ENCODE measurements around the gene DNAI4. TPM values are rescaled to one million over a fixed set of nuclear protein-coding genes. Genes with fewer than 3 reads are reported as not detected.
A peak's percentile ranks its signal among the peaks of the same experiment; 100 is the strongest.

The DNAI4 gene
- total and polyA plus RNA-seq, 9 of the 15 experiments (the other 6 are each of a cell fraction or from before 2014, with no cell fraction given), result 0.57 to 4.8 (median 2.6) TPM; not detected in 1

DNA sequence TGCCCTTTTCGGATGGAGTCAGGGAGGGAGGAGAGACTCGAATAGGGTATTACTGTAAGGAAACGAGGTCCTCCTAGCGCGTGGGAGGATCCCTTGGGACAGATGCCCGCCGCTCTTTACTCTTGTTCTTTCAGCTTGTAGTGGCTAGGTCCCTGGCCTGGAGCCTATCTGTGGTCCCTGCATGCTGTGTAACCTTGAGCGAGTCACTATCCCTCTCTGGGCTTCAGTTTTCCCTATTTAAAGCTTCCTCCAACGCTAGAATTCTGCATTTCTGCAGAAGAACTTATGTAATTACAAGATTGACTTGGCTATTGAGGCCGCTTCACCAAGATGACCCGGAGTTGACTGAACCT is 878 bp upstream of the DNAI4 start (continued):
- TF ChIP-seq RCOR1 (IDR thresholded peaks at IDR 0.05; ENCODE audit: borderline replicate concordance in 1 of 2, low read depth in 2 of 2, low read length in 2 of 2) (peak in 1 of 2 experiments; percentile 52; a peak in 1 of 4 replicates), ZNF143 (CRISPR knock-in tag; IDR thresholded peaks at IDR 0.05) (0 out of 2 replicates have a peak, but pooled peaks have one; percentile 34), TEAD4 (IDR thresholded peaks at IDR 0.05; ENCODE audit: low read length) (0 out of 2 replicates have a peak, but pooled peaks have one; percentile 3), TEAD4 (CRISPR knock-in tag; IDR thresholded peaks at IDR 0.05; ENCODE audit: borderline replicate concordance) (no peak), SRSF3 (IDR thresholded peaks at IDR 0.05; ENCODE audit: insufficient read depth, low read length) (no peak), CCAR2 (IDR thresholded peaks at IDR 0.05; ENCODE audit: low read depth, low read length) (no peak), HDAC2 (IDR thresholded peaks at IDR 0.05) (peak; percentile 62), ZFP36 (IDR thresholded peaks at IDR 0.05; ENCODE audit: low read depth, low read length, partially characterized antibody) (peak; percentile 96), CEBPG (CRISPR knock-in tag; IDR thresholded peaks at IDR 0.05) (0 out of 2 replicates have a peak, but pooled peaks have one; percentile 7), CEBPG (tag; conservative IDR thresholded peaks at IDR 0.05 in 1 of 2, IDR thresholded peaks at IDR 0.05 in 1 of 2) (no peak), MIER1 (IDR thresholded peaks at IDR 0.05; ENCODE audit: low read depth) (peak; percentile 42; the same call in 1 of the 2 replicates), CBX3 (IDR thresholded peaks at IDR 0.05; ENCODE audit: borderline replicate concordance in 1 of 2, low read length in 2 of 2) (no peak; a peak in 2 of 3 replicates), NR2C2 (CRISPR knock-in tag; IDR thresholded peaks at IDR 0.05) (no peak), NR2C2 (tag; IDR thresholded peaks at IDR 0.05) (0 out of 2 replicates have a peak, but pooled peaks have one; percentile 10), ZNF197 (CRISPR knock-in tag; IDR thresholded peaks at IDR 0.05; ENCODE audit: low read depth) (0 out of 2 replicates have a peak, but pooled peaks have one; percentile 39), ASH1L (IDR thresholded peaks at IDR 0.05; ENCODE audit: borderline replicate concordance, low read depth, partially characterized antibody) (peak; percentile 4), RBM25 (IDR thresholded peaks at IDR 0.05; ENCODE audit: low read depth, low read length, severe bottlenecking) (peak; percentile 97), KDM1A (IDR thresholded peaks at IDR 0.05) (peak; percentile 71 to 90; a peak in 3 of 4 replicates), CREB1 (IDR thresholded peaks at IDR 0.05) (no peak), CREB1 (CRISPR knock-in tag; IDR thresholded peaks at IDR 0.05) (0 out of 2 replicates have a peak, but pooled peaks have one; percentile 0), KDM5B (IDR thresholded peaks at IDR 0.05; ENCODE audit: insufficient replicate concordance, low read depth, low read length) (peak; percentile 5), SMARCA5 (IDR thresholded peaks at IDR 0.05) (peak; percentile 93), ZNF584 (CRISPR knock-in tag; IDR thresholded peaks at IDR 0.05; ENCODE audit: low read depth) (no peak)
- TF ChIP-seq, protein P1, sequence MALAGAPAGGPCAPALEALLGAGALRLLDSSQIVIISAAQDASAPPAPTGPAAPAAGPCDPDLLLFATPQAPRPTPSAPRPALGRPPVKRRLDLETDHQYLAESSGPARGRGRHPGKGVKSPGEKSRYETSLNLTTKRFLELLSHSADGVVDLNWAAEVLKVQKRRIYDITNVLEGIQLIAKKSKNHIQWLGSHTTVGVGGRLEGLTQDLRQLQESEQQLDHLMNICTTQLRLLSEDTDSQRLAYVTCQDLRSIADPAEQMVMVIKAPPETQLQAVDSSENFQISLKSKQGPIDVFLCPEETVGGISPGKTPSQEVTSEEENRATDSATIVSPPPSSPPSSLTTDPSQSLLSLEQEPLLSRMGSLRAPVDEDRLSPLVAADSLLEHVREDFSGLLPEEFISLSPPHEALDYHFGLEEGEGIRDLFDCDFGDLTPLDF (CRISPR knock-in tag; IDR thresholded peaks at IDR 0.05), result no peak
- TF ChIP-seq, protein P2, sequence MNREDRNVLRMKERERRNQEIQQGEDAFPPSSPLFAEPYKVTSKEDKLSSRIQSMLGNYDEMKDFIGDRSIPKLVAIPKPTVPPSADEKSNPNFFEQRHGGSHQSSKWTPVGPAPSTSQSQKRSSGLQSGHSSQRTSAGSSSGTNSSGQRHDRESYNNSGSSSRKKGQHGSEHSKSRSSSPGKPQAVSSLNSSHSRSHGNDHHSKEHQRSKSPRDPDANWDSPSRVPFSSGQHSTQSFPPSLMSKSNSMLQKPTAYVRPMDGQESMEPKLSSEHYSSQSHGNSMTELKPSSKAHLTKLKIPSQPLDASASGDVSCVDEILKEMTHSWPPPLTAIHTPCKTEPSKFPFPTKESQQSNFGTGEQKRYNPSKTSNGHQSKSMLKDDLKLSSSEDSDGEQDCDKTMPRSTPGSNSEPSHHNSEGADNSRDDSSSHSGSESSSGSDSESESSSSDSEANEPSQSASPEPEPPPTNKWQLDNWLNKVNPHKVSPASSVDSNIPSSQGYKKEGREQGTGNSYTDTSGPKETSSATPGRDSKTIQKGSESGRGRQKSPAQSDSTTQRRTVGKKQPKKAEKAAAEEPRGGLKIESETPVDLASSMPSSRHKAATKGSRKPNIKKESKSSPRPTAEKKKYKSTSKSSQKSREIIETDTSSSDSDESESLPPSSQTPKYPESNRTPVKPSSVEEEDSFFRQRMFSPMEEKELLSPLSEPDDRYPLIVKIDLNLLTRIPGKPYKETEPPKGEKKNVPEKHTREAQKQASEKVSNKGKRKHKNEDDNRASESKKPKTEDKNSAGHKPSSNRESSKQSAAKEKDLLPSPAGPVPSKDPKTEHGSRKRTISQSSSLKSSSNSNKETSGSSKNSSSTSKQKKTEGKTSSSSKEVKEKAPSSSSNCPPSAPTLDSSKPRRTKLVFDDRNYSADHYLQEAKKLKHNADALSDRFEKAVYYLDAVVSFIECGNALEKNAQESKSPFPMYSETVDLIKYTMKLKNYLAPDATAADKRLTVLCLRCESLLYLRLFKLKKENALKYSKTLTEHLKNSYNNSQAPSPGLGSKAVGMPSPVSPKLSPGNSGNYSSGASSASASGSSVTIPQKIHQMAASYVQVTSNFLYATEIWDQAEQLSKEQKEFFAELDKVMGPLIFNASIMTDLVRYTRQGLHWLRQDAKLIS (CRISPR knock-in tag; IDR thresholded peaks at IDR 0.05), result no peak; the same call in 1 of the 2 replicates
